Femur (tissue), 1 donor: Measurements from ENCODE around the gene CLDN10.
"Not testable (repeated sequence)": the region's sequence is repeated elsewhere in the genome, so short reads cannot be mapped to it uniquely, and the experiment has no call there.

ENCODE experiments used
- DNase-seq: peaks from one replicate; pipeline ENCODE4 v3.0.0-alpha.2; 2017

CLDN10 gene

DNA sequence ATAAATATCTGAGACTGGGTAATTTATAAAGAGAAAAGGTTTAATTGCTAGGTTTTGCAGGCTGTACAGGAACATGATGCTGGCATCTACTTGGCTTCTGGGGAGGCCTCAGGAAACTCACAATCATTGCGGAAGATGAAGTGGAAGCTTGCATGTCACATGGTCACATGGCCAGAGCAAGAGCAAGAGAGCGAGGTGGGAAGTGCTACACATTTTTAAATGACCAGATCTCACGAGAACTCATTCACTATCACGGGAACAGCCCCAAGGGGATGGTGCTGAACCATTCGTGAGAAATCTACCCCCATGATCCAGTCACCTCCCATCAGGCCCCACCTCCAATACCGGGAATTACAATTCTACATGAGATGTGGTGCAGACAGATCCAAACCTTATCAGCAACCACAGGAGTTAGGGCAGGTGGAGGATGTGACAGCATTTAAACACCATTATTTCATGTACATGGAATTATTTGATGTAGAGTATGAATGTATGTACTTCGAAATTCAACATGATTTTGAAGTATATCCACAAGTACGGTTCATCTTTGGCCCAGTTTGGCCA, 10.5 kb upstream of the CLDN10 start:
- DNase-seq: no peak

DNA sequence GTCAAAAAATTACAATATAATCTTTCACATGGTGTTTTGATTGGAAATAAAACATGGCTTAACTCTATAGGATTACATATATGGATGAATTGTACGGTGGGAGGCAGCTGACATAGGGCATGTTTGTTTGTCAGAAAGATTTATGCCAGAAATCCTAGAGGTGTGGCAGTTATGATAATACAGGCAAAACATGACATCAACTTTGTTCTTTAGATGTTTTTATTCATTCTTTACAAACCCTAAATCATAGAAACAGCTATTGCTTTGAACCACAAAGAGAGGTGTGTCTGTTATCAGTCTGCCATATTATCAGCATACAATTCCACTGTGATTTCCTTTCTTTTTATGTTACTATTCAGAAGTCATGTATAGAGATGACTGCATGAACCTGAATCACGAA, 8.2 kb upstream of the CLDN10 start:
- no peak for DNase-seq

- no peak for DNase-seq
These were observed 5.6 kb upstream of the CLDN10 start for GRCh38 chr13:95546919-95547318.

- DNase-seq: no peak
These were observed 4.9 kb upstream of the CLDN10 start for GRCh38 chr13:95547531-95548167.

- no peak for DNase-seq
These were observed 347 bp upstream of the CLDN10 start for GRCh38 chr13:95552208-95552538.

GRCh38 chr13:95553581-95554385, 1.3 kb downstream of the CLDN10 start:
- DNase-seq: no peak

DNA sequence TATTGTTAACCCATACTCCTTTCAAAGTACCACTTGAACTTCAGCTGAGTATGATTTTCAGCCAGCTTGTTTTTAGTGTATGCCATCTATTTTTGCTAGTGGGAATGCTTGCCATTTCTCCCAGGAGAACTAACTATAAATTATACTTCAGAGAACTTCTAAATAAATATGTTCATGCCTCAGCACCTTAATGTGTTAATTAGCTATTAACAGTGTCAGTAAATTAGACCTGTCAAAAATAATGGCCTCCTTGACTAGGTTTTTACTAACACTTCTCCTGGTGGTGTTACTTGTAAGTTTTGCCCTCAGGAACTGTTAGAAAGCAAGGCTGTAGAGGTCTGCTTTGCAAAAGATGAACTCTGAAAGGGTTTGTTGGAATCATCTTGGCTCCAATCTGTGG, 4.5 kb downstream of the CLDN10 start:
- DNase-seq: no peak

- no peak for DNase-seq
These were observed 6.6 kb downstream of the CLDN10 start for GRCh38 chr13:95559100-95559499.

DNA sequence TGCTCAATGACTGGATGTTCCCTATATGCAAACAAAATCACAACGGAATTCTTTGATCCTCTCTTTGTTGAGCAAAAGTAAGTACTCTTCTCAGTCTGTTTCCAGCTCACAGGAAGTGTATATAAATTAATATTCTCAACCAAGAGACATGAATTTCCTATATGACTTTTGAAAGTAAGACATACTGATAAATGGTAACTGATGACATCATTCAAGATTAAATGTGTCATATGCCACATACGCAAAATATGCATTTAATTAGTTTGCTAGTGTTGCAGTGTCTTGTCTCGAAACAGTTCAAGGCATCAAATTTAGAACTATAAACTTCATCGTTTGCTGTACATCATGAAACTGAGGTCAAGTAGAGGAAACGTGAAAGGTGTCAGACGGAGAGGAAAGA, 7.9 kb downstream of the CLDN10 start:
- DNase-seq: no peak

- DNase-seq: no peak
These were observed 11.6 kb downstream of the CLDN10 start for GRCh38 chr13:95564091-95564490.

DNA sequence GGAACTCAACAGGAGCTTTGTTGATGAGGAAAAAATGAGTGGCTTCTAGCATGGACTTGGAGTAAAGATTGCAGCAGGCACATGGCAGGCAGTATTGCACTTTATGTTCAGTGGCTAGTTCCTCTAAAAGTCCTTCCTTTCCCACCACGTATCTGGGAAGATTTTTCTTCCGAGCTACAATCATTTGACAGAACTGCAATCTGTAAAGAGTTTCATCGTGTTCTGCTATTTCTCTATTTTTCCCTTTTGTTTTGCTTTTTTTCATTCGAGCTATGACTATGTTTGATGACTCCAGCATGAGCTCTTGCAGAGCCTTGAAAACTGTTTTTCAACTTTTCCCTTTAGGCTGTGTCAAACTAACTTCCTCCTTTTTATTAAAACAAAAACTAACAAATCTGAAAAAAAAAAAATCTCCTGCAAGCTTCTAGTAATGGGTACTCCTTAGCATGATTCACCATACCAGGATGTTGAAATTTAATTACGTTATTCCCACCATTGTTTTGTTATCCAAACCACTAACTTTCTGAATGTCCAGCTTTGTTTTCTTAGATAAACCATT, 12.3 kb downstream of the CLDN10 start:
- no peak for DNase-seq

GRCh38 chr13:95565758-95566157, 13.2 kb downstream of the CLDN10 start:
- DNase-seq: not testable (repeated sequence)

DNA sequence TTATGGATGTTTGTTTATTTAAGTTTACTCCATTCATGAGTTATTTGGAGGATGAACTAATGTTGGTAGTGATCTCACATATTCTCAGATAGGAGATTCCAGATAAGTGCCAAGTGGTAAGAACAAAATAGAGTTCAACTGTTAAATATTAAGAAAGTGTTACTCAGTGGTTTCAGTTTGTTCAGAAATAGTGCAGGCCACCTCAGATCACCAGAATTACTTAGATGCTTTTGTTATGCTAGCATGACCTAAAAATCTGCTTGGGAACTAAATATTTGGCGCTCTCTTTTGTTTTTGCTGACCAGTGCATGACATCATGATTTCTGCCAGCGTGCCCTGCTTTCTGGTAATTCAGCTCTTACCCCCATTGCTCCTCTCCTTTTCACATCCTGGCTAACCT, 15.6 kb downstream of the CLDN10 start:
- no peak for DNase-seq

DNA sequence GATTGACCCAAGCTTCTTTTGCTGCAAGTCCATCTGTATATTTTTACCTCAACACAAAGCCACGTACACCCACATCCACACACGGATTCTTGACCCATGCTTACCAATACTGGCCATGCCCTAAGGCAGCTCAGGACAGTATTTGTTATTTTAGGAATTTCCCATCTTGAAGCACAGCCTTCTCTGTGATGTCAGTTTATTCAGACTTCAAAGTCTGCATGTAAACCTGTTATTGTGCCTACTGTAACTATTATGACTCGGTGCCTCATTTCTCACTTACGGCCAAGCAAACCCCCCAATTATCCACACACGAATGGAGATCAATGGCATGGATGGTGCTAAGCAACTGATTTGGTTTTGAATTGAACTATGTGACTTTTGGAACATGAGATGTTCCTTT, 17.5 kb downstream of the CLDN10 start:
- no peak for DNase-seq

- no peak for DNase-seq
These were observed 19.4 kb downstream of the CLDN10 start for GRCh38 chr13:95571941-95572340.

DNA sequence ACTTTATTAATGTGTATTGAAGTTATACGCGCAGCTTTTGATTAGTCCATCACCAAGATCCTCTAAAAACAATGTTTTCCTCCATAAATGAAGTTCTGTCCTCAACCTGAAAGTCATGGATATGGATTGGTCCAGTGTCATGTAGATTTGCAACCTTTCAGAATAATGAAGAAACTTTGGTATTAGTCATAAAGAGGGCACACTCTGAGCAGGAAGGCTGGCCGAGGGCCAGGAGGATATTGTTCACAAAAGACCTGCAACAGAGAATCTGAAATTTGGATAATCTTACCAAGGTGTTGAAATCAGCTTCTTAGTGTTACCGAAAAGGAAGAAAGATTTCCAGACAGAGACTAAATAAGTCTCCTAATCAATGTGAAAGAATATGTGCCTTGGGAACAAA, 20.7 kb downstream of the CLDN10 start:
- DNase-seq: no peak

GRCh38 chr13:95579303-95579702, 26.8 kb downstream of the CLDN10 start:
- DNase-seq: no peak

DNA sequence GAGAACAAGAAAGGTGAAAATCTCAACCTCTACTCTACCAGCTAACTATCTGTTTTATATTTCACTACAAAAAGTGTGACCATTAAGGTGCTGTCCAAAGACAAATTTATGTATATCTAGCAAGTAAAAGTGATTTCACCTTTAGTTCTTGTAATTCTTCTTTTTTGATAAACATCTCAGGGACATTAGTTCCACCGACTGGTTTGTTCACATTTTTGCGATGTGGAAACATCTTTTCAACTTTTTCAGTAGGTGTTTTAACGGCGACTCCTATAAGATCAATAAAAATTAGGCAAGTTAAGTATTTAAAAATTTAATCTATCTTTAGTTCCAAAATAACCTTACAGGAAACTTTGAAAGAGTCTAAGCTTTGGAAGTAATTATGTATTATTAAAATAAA, 33.3 kb downstream of the CLDN10 start:
- DNase-seq: no peak

DNA sequence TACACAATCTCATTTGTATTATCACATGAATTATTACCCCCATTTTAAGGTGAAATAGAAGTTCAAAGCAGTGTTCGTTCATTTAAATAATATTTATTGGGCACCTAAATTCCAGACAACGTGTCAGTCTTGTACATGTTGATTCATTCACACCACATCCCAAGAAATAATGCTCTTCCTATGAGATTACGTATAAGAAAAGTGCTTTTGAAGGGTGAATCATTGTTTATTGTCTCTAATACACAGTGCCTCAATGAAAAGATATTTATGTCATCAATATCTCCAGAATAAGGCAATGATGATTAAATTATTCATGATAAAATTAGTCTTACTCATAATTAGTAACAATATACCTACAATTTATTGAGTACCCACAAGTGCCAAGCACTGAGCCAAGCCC, 35.6 kb downstream of the CLDN10 start:
- DNase-seq: no peak

- DNase-seq: no peak
These were observed 36.2 kb downstream of the CLDN10 start for GRCh38 chr13:95588721-95589120.

DNA sequence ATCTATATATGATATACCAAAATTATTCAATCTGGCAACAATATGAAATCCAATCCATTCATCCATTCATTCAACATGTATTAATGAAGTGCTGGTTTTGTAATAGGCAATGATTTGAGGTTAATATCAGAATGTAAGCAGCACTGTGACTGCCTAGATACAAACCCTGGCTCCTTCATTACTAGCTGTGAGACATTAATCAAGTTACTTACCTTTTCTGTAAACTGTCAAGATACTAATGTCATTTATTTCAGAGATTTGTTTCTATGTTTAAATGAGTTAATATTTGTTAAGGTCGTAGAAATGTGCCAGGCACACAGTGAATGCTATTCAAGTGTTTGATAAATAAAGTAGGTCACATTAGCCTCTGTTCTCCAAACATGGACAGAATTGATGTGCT, 40.9 kb downstream of the CLDN10 start:
- no peak for DNase-seq

- no peak for DNase-seq
These were observed 44.2 kb downstream of the CLDN10 start for GRCh38 chr13:95596701-95597100.

DNA sequence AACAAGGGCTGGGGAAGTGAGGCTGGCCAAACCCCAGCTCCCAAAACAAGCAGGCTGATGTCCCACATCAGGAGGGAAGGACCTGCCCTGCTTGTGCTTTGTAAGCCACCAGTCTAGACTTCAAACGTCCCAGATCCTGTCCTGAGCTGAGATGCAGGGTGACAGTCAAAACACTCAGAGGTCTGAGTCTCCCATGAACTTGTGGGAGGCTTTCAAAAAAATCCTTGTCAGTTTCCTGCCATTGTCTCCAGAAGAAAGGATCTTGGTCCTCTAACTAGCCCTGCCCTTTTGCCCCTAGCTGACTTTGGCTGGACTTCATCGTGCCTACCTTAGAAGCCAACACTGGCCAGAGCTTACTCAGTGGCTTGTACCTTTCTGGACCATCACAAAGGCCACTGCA, 48.7 kb downstream of the CLDN10 start:
- no peak for DNase-seq

- DNase-seq: no peak
These were observed 49.4 kb downstream of the CLDN10 start for GRCh38 chr13:95601906-95602305.
